Immature natural killer cell (primary cell): ENCODE results near the gene C12orf60. TPM values are rescaled to one million over a fixed set of nuclear protein-coding genes. Genes with fewer than 3 reads are reported as not detected.

Experiments used
- DNase-seq, 3 donors: peaks; one replicate each; pipeline ENCODE4 v3.0.0; 2022; ENCODE audit warnings: mixed read lengths in 1 of 3
- H3K27ac Mint-ChIP-seq, 6 donors: one replicate each; pipeline ENCODE4 v1.8.0; 2020; ENCODE audit warnings: mixed read lengths in 6 of 6, mild to moderate bottlenecking in 5 of 6, inconsistent platforms in 4 of 6, moderate library complexity in 3 of 6
- H3K27me3 Mint-ChIP-seq, 3 donors: one replicate each; pipeline ENCODE4 v1.8.0; 2020 to 2021; ENCODE audit warnings: low read depth in 3 of 3, mild to moderate bottlenecking in 3 of 3, mixed read lengths in 3 of 3, moderate library complexity in 3 of 3, inconsistent platforms in 1 of 3
- H3K36me3 Mint-ChIP-seq, 3 donors: one replicate each; pipeline ENCODE4 v1.8.0; 2020; ENCODE audit warnings: mixed read lengths in 3 of 3, inconsistent platforms in 2 of 3, mild to moderate bottlenecking in 2 of 3
- H3K4me1 Mint-ChIP-seq, 2 donors: one replicate each; pipeline ENCODE4 v1.8.0; 2020; ENCODE audit warnings: inconsistent platforms in 2 of 2, mild to moderate bottlenecking in 2 of 2, mixed read lengths in 2 of 2, moderate library complexity in 1 of 2
- H3K4me3 Mint-ChIP-seq, 5 donors: one replicate each; pipeline ENCODE4 v1.8.0; 2020; ENCODE audit warnings: mild to moderate bottlenecking in 5 of 5, mixed read lengths in 5 of 5, inconsistent platforms in 3 of 5, moderate library complexity in 3 of 5
- H3K9me3 Mint-ChIP-seq, 6 donors: one replicate each; pipeline ENCODE4 v1.8.0; 2020; ENCODE audit warnings: mild to moderate bottlenecking in 6 of 6, mixed read lengths in 6 of 6, inconsistent platforms in 4 of 6, moderate library complexity in 3 of 6
- polyA plus RNA-seq, 3 donors: library from polyadenylated mRNA; unstranded; fragments of 300-500 nt; fragmentation: Illumina TruSeq; gene quantifications; one replicate each; pipeline ENCODE4 v1.2.3, GENCODE V29; 2021

The C12orf60 gene
- polyA plus RNA-seq, 3 donors from 2014 or later = 0.57 to 1.1 TPM; not detected in 1

DNA sequence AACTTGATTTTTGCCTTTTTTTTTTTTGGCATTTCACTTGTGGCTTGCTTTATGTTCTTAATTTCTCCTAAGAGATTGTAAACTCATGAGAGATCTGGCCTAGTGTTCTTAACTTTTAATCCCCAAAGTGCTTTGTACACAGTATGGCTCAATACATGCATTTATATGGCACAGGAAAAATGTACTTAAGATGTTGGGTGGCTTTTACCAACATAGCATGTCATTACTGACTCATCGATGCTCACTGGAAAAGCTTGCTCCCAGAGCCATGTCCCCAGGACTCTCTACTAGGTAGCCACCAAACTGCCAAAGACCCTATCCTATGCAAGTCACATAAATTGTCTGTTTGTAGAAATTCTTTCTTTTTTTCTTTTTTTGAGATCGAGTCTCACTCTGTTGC, 23.6 kb downstream of the C12orf60 start:
- no peaks in the 10 kb centered on the region for H3K36me3 Mint-ChIP-seq
- no peak overlapping the region for H3K4me3 Mint-ChIP-seq
- H3K27me3 Mint-ChIP-seq = peaks cover 0 to 5% (median 3%) of the 10 kb centered on the region in 3 donors
- DNase-seq = no peak
- H3K9me3 Mint-ChIP-seq = no peaks in the 10 kb centered on the region
- H3K27ac Mint-ChIP-seq = no peak overlapping the region
- H3K4me1 Mint-ChIP-seq = no peaks in the 10 kb centered on the region

DNA sequence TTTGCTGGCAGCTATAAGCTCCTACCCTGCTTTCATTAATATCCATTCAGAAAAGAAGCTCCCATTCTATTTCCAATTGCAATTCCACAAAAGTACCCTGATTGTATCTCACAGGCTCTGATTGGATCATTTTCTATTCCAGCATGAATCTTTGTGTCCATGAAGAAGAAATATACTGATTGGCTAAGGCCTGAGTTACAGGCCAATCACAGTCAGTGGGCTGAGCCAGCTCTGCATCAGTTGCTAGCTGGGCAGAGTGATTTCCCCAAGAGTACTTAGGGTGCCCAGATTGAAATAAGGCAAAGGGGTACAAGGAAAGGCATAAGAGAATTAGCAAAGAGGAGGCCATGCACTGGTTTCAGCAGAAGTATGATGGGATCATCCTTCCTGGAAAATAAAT, 25.4 kb downstream of the C12orf60 start:
- no peaks in the 10 kb centered on the region for H3K36me3 Mint-ChIP-seq
- peak in 1 of 3 donors; percentile 8 for DNase-seq

DNA sequence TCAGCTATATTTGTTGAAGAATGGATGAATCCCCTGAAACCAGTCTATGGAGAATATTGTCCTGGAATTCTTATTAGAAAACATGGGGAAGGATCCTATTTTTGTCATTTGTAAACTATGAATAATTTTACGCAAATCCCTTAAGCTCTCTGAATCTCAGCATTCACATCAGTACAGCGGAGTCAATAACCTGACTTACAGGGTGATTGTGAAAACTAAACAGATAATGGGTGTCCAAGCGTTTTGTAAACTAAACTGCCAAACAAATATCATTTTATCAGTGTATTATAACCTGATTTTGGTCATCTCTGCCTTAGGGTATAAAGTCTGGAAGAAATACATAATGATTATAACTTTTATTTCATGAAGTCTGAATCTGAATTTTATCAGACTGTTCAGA, 29.9 kb downstream of the C12orf60 start:
- no peak overlapping the region for H3K27ac Mint-ChIP-seq
- H3K4me3 Mint-ChIP-seq = no peak overlapping the region
- DNase-seq = no peak
- H3K4me1 Mint-ChIP-seq = no peaks in the 10 kb centered on the region
- no peaks in the 10 kb centered on the region for H3K36me3 Mint-ChIP-seq
- peaks cover 6 to 13% (median 7%) of the 10 kb centered on the region in 3 donors for H3K27me3 Mint-ChIP-seq
- no peaks in the 10 kb centered on the region for H3K9me3 Mint-ChIP-seq

More for the DNA sequence above, 25.4 kb downstream of the C12orf60 start:
- no peaks in the 10 kb centered on the region for H3K4me1 Mint-ChIP-seq
- no peak overlapping the region for H3K4me3 Mint-ChIP-seq
- peaks cover 2 to 12% (median 7%) of the 10 kb centered on the region in 3 donors for H3K27me3 Mint-ChIP-seq
- H3K9me3 Mint-ChIP-seq = no peaks in the 10 kb centered on the region
- no peak overlapping the region for H3K27ac Mint-ChIP-seq

DNA sequence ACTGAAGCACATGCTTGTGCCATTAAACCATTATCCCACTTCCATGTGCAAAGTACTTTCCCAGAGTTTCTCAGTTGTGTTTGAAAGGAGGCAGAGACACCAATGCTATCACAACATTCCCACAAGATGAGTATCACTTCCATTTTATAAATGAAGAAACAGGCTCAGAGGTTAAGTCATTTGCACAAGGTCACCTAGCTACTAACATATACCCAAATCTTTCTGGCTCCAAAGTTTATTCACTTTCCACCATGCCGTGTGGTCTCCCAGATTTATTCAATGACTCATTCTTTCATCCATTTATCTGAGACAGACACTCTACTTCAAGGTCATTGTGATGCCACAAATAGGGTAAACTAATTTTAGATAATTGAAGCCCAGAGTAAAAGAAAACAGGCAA, 30.5 kb downstream of the C12orf60 start:
- Mint-ChIP-seq H3K27me3 (peaks cover 7 to 11% (median 7%) of the 10 kb centered on the region in 3 donors), H3K4me1 (no peaks in the 10 kb centered on the region), H3K27ac (no peak overlapping the region), H3K9me3 (no peaks in the 10 kb centered on the region), H3K4me3 (no peak overlapping the region), H3K36me3 (no peaks in the 10 kb centered on the region)
- no peak for DNase-seq

DNA sequence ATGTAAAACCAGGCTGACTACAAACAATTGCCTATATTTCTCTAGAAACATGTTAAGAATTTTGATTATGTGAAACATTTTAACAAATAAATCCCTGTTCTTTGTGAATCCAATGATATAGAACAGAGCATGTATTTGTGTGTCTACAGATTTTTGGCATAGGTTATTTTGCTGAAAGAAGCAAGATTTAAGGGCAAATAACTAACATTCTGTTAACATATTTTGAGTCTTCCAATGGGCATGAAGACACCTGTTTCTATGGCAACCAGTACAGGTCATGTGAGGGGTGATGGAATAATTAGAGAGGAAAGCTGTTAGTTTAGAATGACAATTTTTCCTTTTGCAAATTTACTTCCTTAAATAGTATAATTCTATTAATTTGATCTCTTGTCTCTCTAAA, 31.0 kb downstream of the C12orf60 start:
- Mint-ChIP-seq H3K27ac (no peak overlapping the region), H3K4me3 (no peak overlapping the region), H3K27me3 (peaks cover 10 to 11% (median 10%) of the 10 kb centered on the region in 3 donors), H3K9me3 (no peaks in the 10 kb centered on the region), H3K36me3 (no peaks in the 10 kb centered on the region), H3K4me1 (no peaks in the 10 kb centered on the region)
- no peak for DNase-seq

DNA sequence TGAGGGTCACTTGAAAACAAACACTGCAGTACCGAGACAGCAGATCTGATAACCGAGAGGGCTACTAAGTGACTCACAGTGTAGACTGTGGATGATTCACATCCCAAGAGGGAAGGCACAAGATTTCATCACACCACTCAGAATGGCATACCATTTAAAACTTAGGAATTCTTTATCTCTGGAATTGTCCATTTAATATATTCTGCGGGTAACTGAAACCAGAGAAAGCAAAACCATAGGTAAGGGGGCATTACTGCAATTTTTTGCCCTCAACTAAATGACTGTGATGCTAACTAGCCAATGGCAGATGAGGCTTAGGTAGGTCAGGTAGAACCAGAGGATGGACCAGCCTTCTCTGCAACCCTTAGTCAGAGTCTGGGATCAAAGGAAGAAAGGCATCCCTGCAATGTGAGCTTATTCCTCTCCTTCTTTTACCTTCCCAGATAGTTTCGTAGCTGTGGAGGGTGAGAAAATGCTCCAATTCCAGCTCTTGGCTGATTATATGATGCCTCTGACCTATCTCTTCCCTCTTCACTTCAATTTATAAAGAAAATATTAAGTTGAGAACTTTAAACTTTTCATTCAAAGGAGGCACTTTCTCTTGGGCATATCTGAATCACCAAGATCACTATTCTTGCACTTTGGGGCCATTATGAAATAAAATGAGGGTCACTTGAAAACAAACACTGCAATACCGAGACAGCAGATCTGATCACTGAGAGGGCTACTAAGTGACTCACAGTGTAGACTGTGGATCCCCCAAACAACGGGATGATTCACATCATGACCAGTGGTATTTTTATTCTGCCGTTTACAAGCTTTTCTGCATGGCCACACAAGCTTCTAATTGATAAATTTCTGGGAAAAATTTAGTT, 33.1 kb downstream of the C12orf60 start:
- Mint-ChIP-seq H3K27ac (no peak overlapping the region), H3K36me3 (no peaks in the 10 kb centered on the region), H3K4me3 (no peak overlapping the region), H3K4me1 (no peaks in the 10 kb centered on the region), H3K9me3 (no peaks in the 10 kb centered on the region), H3K27me3 (peaks cover 8 to 11% (median 10%) of the 10 kb centered on the region in 3 donors)
- DNase-seq = no peak

DNA sequence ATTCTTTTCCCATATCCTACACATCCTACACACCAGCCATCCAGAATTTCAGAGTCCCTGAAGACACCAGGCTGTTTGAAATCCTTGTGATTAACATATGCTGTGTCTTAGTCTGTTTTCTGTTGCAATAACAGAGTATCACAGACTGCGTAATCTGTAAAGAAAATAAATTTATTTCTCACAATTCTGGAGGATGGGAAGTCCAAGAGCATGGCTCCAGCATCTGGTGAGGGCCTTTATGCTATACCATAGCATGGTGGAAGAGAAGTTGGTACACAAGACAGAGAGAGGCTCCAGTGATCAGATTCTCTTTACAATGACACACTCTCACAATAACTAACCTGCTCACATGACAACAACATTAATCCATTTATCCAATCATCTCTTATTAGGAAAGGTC, 35.8 kb downstream of the C12orf60 start:
- Mint-ChIP-seq H3K4me3 (no peak overlapping the region), H3K4me1 (no peaks in the 10 kb centered on the region), H3K27me3 (peaks cover 2 to 6% (median 4%) of the 10 kb centered on the region in 3 donors), H3K27ac (no peak overlapping the region), H3K9me3 (no peaks in the 10 kb centered on the region), H3K36me3 (no peaks in the 10 kb centered on the region)
- DNase-seq = no peak

DNA sequence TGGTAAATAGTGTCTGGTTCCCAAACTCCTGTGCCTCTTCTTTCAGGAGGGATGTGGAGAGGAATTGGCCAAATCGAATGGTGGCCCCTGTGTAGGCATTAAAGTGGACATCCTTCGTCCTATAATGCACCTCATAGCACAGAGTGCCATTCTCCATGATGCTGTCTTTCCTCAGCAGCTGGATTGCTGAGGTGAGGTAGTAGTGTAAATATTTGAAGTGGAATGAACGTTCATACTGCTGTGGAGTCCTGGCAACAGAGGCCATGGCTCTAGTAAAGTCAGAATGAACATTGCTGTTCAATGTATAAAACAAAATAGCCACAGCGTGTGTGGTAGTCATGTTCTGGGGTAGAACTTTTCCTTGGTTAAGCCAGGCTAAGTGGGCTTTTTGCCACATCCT, 37.1 kb downstream of the C12orf60 start:
- no peak overlapping the region for H3K27ac Mint-ChIP-seq

DNA sequence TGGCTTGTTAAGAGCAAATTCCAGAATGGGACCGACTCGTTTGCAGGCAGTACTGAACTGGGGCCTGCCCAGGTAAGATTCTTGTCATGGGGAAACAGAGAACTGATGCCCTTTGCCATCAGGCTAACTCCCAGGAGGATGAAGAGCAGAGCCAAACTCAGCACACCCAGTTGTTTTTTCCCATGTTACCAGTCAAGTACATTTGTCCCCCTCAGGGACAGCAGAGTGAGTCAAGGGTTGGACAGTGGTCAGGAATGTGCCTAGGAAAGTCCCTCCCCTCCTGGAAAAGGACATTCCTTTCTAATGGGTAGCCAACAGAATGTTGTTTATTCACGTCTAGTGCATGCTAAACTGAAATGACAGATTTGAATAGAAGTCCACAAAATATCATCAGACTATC, 38.3 kb downstream of the C12orf60 start:
- Mint-ChIP-seq H3K4me1 (no peaks in the 10 kb centered on the region), H3K9me3 (no peaks in the 10 kb centered on the region), H3K27me3 (peaks cover 0 to 10% (median 4%) of the 10 kb centered on the region in 3 donors), H3K27ac (no peak overlapping the region), H3K36me3 (no peaks in the 10 kb centered on the region), H3K4me3 (no peak overlapping the region)
- no peak for DNase-seq

More for the DNA sequence above, 37.1 kb downstream of the C12orf60 start:
- Mint-ChIP-seq H3K4me3 (no peak overlapping the region), H3K27me3 (peaks cover 2 to 11% (median 4%) of the 10 kb centered on the region in 3 donors), H3K9me3 (no peaks in the 10 kb centered on the region), H3K4me1 (no peaks in the 10 kb centered on the region), H3K36me3 (no peaks in the 10 kb centered on the region)
- DNase-seq = no peak

DNA sequence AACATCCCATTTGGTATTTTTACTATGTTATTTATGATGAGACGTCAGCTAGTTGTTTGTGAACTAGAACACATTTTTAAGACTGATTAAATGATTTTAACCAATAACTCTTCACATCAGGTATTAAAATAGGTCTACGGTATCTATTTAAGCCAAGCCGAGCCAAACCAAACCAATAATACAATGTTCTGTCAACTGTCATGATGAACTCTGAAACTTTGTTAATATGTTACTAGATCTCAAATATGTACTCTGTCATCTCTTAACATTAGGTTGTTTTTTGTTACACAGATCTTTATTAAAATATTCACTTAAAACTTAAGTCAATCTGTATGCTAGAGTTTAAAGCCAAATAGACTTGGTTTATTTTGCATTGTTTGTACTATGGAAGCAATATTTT, 38.8 kb downstream of the C12orf60 start:
- H3K27ac Mint-ChIP-seq = no peak overlapping the region
- no peaks in the 10 kb centered on the region for H3K36me3 Mint-ChIP-seq
- no peaks in the 10 kb centered on the region for H3K9me3 Mint-ChIP-seq
- no peak overlapping the region for H3K4me3 Mint-ChIP-seq
- no peaks in the 10 kb centered on the region for H3K4me1 Mint-ChIP-seq
- no peak for DNase-seq
- peaks cover under 1 to 8% (median 4%) of the 10 kb centered on the region in 3 donors for H3K27me3 Mint-ChIP-seq

DNA sequence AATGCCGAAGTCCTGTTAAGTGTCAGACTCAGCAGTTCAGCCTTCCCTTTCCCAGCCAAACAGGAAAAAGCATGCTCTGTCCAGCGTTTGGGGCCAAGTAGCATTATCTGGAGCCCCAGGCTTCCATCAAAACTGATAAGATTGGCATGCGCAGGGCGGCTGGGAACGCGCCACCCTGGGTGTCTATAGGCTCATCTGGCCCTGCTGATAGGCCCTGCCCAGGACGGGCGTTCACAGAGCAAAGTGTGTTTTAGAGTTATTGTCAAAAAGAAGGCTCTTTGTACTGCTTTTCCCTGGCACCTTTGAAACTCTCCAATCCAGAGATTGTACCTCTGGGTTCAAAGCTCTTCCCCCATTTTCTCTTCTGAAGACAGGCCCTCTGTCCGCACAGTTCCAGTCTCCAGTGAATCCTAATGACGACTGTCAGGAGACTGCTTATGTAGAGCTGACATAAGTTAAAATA, 40.0 kb downstream of the C12orf60 start, which contains the start of gene ART4:
Gene ART4, minus strand, starts transcription at position 102 of the 463 bp plus-strand sequence. CDS start 413 bp downstream, outside the sequence.
- Mint-ChIP-seq H3K27ac (no peak within 1 kb of the TSS), H3K9me3 (no peaks in the 10 kb centered on the region), H3K4me1 (no peaks in the 10 kb centered on the region), H3K36me3 (no peaks in the 10 kb centered on the region), H3K4me3 (no peak within 1 kb of the TSS), H3K27me3 (peaks cover 2 to 8% (median 4%) of the 10 kb centered on the region in 3 donors)
- no peak for DNase-seq

DNA sequence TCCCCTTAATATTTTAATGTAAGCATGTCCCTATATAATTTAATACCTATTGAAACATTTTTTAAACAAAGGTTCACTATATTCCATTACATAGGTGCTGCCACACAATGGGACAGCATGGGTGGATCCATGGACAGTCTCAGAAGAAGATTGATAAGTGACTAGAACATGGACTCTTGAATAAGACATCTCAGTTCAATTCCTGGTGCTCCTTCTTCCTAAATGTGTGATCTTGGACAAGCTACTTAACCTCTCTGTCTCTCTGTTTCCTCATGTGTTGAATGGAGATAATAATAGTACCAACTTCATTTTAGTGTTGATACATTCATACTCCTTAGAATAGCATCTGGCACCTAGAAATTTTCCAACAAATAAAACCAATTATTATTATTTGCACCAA, 40.9 kb downstream of the C12orf60 start:
- no peaks in the 10 kb centered on the region for H3K9me3 Mint-ChIP-seq
- no peak overlapping the region for H3K27ac Mint-ChIP-seq
- DNase-seq = no peak
- no peaks in the 10 kb centered on the region for H3K4me1 Mint-ChIP-seq
- H3K27me3 Mint-ChIP-seq = peaks cover 0 to 5% (median 2%) of the 10 kb centered on the region in 3 donors
- H3K4me3 Mint-ChIP-seq = no peak overlapping the region
- H3K36me3 Mint-ChIP-seq = no peaks in the 10 kb centered on the region

DNA sequence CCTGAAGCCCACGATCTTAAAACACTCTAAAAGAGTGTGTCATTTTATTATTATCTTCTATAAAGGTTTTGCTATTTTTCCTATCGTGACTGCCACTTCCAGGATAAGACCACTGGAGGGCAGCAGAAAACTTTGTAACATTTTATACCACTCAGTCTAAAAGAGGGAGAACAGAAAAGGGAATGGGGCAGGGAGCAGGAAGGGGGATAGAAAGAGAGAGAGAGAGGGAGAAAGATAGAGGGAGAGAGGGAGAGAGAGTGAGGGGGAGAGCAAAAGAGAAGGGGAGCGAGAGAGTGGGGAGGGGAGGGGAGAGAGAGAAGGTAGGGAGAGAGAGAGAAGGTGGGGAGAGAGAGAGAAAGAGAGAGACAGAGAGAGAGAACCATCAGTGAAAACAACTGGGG, 41.9 kb downstream of the C12orf60 start:
- Mint-ChIP-seq H3K9me3 (no peaks in the 10 kb centered on the region), H3K4me3 (no peak overlapping the region), H3K27ac (peak overlapping the region in 1 of 6 donors; percentile 50), H3K27me3 (peaks cover 0 to 5% (median 2%) of the 10 kb centered on the region in 3 donors), H3K4me1 (no peaks in the 10 kb centered on the region), H3K36me3 (no peaks in the 10 kb centered on the region)
- peak; percentile 35 to 58 (median 48) for DNase-seq

DNA sequence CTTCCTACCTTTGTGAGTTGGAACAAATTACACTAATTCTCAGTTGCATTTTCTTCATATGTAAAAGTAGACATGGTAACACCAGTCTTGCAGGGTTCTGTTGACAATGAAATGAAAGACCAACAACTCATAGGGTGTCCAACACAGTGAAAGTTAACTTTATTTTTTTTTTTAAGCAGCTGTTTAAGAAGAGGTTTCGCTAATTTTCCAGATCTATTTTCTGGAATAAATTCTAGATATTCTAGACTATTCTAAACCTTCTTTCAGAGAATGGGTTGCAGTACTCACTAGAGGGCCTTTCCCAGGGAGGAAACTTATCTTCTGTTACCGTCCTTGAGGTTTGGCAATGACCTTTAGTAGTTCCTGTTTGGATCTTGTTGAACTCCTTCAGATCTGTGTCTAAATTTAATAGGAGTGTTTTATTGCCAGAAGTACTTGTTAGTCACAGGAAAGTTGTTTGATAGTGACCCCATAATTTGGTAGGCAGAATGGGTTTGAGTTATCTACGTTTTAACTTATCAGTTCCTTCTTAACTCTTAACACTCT, 42.6 kb downstream of the C12orf60 start:
- Mint-ChIP-seq H3K4me3 (no peak overlapping the region), H3K27me3 (peaks cover 0 to 5% (median 2%) of the 10 kb centered on the region in 3 donors), H3K27ac (no peak overlapping the region), H3K4me1 (no peaks in the 10 kb centered on the region), H3K9me3 (no peaks in the 10 kb centered on the region), H3K36me3 (no peaks in the 10 kb centered on the region)
- no peak for DNase-seq
